Tibial artery (tissue), 4 donors: ENCODE data around the gene OTUD1.

Experiments used
- DNase-seq, 2 donors: peaks; one replicate each; pipeline ENCODE4 v3.0.0-alpha.2; 2019
- H3K27ac ChIP-seq, 2 donors: fragments of 200-600 bp; sonication (generic) in 1 of 2; 1 replicate in 1 of 2; 2 replicates in 1 of 2; pipeline ENCODE4 v1.5.1; 2018 to 2019; ENCODE audit warnings: mild to moderate bottlenecking in 1 of 2
- H3K27me3 ChIP-seq, 2 donors: fragments of 200-600 bp; sonication (generic) in 1 of 2; one replicate each; pipeline versions ENCODE4 v1.5.1 to v1.6.0; 2016 to 2019
- H3K36me3 ChIP-seq, 3 donors: fragments of 200-600 bp; sonication (generic) in 2 of 3; one replicate each; pipeline ENCODE4 v1.5.1; 2016 to 2019; ENCODE audit warnings: mild to moderate bottlenecking in 2 of 3
- H3K4me1 ChIP-seq, 4 donors: fragments of 200-600 bp; sonication (generic) in 2 of 4; 1 replicate in 3 of 4; 2 replicates in 1 of 4; pipeline ENCODE4 v1.5.1; 2016 to 2019
- H3K4me3 ChIP-seq, 2 donors: fragments of 200-600 bp; sonication (generic) in 1 of 2; 1 replicate in 1 of 2; 2 replicates in 1 of 2; pipeline ENCODE4 v1.5.1; 2018 to 2019; ENCODE audit warnings: mild to moderate bottlenecking in 2 of 2
- H3K9me3 ChIP-seq, 3 donors: fragments of 200-600 bp; sonication (generic) in 1 of 3; one replicate each; pipeline ENCODE4 v1.5.1; 2016 to 2019
- intact Hi-C: fragments of 100-400 bp; cut with DNase I; formaldehyde crosslinking; loops from one replicate; pipeline ENCODE4 v1.15.0; 2023; ENCODE audit warnings: low total_unique reads
- TF ChIP-seq, protein P1 (sequence below), 2 experiments: fragments of 200-600 bp in 1 of 2; fragments of 450-650 bp in 1 of 2; IDR thresholded peaks; one replicate each; pipeline ENCODE4 v1.5.1; 2017 to 2019; ENCODE audit warnings: antibody characterized with exemption in 2 of 2, mild to moderate bottlenecking in 1 of 2, moderate library complexity in 1 of 2

Gene OTUD1

DNA sequence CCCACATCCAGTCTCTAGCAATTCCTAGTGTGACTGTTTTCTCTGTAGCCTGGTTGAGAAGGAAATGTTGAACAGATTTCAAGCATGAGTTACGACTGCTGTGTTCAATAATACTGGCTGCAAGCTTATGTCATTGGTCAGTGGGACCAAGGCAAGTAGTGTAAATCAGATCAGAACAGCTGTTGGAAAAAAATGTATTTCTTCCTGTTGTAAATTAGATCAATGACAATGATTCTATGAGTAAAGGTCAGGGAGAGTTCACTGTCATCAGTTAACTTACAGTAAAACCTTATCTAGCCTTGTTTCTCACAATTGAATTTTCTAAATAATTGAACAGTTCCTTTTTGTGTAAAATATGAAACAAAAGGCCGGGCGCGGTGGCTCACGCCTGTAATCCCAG lies 6.7 kb downstream of the OTUD1 start:
- DNase-seq = no peak
- Histone ChIP-seq H3K36me3 (peaks cover 7 to 18% (median 12%) of the 10 kb centered on the region in 3 donors), H3K27me3 (no peaks in the 10 kb centered on the region), H3K4me1 (peaks cover 0 to 53% (median 20%) of the 10 kb centered on the region in 4 donors), H3K4me3 (no peak overlapping the region), H3K27ac (no peak overlapping the region), H3K9me3 (no peaks in the 10 kb centered on the region)
- TF ChIP-seq, protein P1, sequence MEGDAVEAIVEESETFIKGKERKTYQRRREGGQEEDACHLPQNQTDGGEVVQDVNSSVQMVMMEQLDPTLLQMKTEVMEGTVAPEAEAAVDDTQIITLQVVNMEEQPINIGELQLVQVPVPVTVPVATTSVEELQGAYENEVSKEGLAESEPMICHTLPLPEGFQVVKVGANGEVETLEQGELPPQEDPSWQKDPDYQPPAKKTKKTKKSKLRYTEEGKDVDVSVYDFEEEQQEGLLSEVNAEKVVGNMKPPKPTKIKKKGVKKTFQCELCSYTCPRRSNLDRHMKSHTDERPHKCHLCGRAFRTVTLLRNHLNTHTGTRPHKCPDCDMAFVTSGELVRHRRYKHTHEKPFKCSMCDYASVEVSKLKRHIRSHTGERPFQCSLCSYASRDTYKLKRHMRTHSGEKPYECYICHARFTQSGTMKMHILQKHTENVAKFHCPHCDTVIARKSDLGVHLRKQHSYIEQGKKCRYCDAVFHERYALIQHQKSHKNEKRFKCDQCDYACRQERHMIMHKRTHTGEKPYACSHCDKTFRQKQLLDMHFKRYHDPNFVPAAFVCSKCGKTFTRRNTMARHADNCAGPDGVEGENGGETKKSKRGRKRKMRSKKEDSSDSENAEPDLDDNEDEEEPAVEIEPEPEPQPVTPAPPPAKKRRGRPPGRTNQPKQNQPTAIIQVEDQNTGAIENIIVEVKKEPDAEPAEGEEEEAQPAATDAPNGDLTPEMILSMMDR (IDR thresholded peaks at IDR 0.05) = no peak
- intact Hi-C loops = no loop called here

DNA sequence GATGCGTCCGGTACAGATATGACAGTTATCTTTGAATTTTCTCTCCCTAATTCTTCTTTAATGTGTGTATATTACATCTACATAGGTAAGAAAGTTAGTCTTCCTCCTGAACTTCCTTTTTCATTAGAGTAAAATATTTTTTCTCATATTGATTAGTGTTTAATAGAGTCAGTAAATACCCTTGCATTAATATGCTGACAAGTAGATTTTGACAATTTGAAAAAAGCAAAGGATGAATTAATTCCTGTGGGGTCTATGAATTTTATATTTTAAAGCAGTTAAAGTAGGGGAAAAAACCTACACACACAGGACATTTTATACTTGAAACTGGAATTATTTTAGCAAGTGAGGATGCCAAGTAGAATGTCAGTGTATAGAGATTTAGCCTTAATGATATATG lies 9.4 kb downstream of the OTUD1 start:
- no peaks in the 10 kb centered on the region for H3K27me3 ChIP-seq
- no peak for DNase-seq
- H3K36me3 ChIP-seq = peaks cover 7 to 18% (median 8%) of the 10 kb centered on the region in 3 donors
- no peak overlapping the region for H3K27ac ChIP-seq
- intact Hi-C loops = no loop called here
- H3K4me3 ChIP-seq = no peak overlapping the region
- no peaks in the 10 kb centered on the region for H3K9me3 ChIP-seq
- TF ChIP-seq, protein P1 (IDR thresholded peaks at IDR 0.05) = no peak
- H3K4me1 ChIP-seq = peaks cover 0 to 26% (median 2%) of the 10 kb centered on the region in 4 donors

DNA sequence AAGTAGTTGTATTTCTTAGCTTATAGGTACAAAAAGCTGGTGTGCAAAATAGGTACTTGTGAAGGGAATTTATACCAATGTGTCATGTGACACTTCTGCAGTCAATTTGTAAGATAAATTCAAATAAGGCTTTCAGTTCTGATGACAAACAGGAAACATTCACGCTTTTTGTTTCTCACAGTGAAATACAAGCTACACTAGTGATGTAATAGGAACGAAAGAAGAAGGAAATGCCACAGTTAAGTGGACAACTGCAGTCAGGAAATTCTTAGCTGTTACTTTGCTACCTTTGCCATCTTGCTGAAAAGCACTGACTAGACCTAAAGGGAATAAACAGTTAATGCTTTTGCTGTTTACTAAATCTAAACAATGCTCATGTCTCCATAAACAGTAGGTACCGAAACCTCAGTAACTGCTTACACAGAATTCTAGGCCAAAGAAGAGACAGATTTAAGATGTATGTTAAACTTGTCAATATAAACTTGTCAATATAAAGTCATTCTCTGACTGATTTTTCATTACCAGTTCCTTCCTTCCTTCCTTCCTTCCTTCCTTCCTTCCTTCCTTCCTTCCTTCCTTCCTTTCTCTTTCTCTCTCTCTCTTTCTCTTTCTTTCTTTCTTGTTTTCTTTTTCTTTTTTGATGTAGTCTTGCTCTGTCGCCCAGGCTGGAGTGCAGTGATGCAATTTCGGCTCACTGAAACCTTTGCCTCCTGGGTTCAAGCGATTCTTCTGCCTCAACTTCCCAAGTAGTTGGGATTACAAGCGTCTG lies 10.1 kb downstream of the OTUD1 start:
- peaks cover 1 to 18% (median 7%) of the 10 kb centered on the region in 3 donors for H3K36me3 ChIP-seq
- H3K27ac ChIP-seq = no peak overlapping the region
- H3K4me3 ChIP-seq = no peak overlapping the region
- intact Hi-C loops = no loop called here
- no peaks in the 10 kb centered on the region for H3K9me3 ChIP-seq
- TF ChIP-seq, protein P1 (IDR thresholded peaks at IDR 0.05) = no peak
- no peak for DNase-seq
- no peaks in the 10 kb centered on the region for H3K27me3 ChIP-seq
- H3K4me1 ChIP-seq = peaks cover 0 to 19% (median 0%) of the 10 kb centered on the region in 4 donors

DNA sequence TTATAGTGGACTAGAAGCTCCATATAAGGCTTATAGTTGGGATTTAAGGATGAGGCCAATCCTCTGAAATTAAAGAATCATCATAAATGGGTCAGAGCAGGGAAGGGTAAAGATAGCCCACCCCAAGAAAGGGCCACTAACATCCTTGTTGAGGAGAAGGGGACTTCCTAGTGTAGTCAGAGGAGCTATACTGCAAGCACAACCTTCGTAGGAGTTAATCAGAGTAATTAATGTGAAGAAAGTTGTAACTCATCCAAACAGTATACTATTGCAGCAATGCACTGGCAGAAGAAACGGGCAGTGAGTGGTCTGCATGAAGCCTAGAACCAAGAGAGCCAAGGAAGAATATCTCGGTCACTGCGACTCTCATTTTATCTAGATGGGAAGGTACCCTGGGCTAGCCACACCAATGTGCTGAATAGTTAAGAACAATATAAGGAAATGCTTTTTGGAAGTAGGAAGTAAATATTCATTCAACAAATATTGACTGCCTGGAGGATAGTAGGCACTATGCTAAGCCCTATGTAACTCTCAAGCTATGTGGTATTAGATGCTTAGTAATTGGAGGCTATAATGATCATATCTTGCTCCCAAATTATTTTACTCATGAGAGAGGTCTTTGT lies 13.3 kb downstream of the OTUD1 start:
- Histone ChIP-seq H3K27me3 (no peaks in the 10 kb centered on the region), H3K4me3 (no peak overlapping the region), H3K9me3 (no peaks in the 10 kb centered on the region), H3K4me1 (no peaks in the 10 kb centered on the region), H3K27ac (no peak overlapping the region), H3K36me3 (peaks cover 0 to 8% (median 0%) of the 10 kb centered on the region in 3 donors)
- intact Hi-C loops = no loop called here
- TF ChIP-seq, protein P1 (IDR thresholded peaks at IDR 0.05) = no peak
- no peak for DNase-seq

DNA sequence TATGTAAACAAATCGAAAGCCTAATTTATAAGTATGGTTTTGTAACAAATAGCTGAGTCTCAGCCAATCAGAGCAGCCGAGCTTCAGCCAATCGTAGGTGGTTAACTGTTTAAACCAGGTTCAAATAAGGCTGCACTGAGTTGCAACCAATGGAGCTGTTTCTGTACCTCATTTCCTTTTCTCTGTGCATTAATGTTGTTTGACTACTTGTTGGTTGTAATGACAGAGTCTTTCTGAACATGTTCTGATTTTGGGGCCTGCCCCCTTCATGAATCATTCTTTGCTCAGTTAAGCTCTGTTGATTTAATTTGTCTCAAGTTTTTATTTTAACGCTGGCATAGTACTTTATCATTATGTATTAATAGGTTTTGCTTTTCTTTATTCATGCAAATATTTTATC lies 14.6 kb downstream of the OTUD1 start:
- DNase-seq = no peak
- no peaks in the 10 kb centered on the region for H3K4me1 ChIP-seq
- TF ChIP-seq, protein P1 (IDR thresholded peaks at IDR 0.05) = no peak
- no peaks in the 10 kb centered on the region for H3K36me3 ChIP-seq
- no peak overlapping the region for H3K27ac ChIP-seq
- no peaks in the 10 kb centered on the region for H3K9me3 ChIP-seq
- no peak overlapping the region for H3K4me3 ChIP-seq
- no peaks in the 10 kb centered on the region for H3K27me3 ChIP-seq
- intact Hi-C loops = no loop called here
